GM12891 (cell line): ENCODE results near the gene C1orf74.

Experiments
- POLR2A ChIP-seq: IDR thresholded peaks from 2 replicates; pipeline ENCODE4 v1.6.1; 2011; ENCODE audit warnings: low read depth, low read length, control low read depth
- POLR2AphosphoS5 ChIP-seq: IDR thresholded peaks from 2 replicates; pipeline ENCODE4 v1.6.1; 2011; ENCODE audit warnings: low read depth, low read length, control low read depth
- TAF1 ChIP-seq: IDR thresholded peaks from 2 replicates; pipeline ENCODE4 v1.6.1; 2011; ENCODE audit warnings: low read depth, low read length, control low read depth

DNA sequence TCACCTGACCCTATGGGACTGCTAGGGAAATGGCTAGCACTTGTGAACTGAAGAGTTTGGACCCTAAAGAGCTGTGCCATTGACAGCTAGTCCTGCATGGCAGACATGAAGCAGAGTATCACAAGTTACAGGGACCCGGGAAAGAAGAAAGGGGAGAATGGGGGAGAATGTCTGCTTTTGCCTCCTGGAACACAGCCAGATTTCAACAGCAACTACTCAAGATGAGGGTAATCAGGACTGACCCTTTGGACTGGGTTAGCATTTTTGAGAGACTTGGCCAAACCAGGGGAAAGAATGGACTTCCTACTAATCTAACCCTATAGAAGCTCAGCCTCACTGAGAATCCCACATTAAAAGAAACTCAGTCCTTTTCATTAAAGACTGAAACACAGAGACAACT, 34.7 kb upstream of the C1orf74 start:
- TF ChIP-seq POLR2A (no peak), POLR2AphosphoS5 (no peak), TAF1 (no peak)
